Kidney tubule cell (primary cell): ENCODE data around the gene TBR1.
A peak's percentile ranks its signal among the peaks of the same experiment; 100 is the strongest.

Experiments used
- DNase-seq: peaks from one replicate; pipeline ENCODE4 v3.0.0-alpha.2; 2018; ENCODE audit warnings: low spot score

The TBR1 gene

GRCh38 chr2:161427664-161428587 lies 11.8 kb downstream of the TBR1 start:
- DNase-seq = no peak

- DNase-seq = no peak
Observed at GRCh38 chr2:161430386-161430785, 14.3 kb downstream of the TBR1 start.

- no peak for DNase-seq
Observed at GRCh38 chr2:161432107-161432506, 16.0 kb downstream of the TBR1 start.

- no peak for DNase-seq
Observed at GRCh38 chr2:161434118-161434517, 18.0 kb downstream of the TBR1 start.

GRCh38 chr2:161436411-161436810 lies 20.3 kb downstream of the TBR1 start:
- DNase-seq = peak; percentile 79

- no peak for DNase-seq
Observed at GRCh38 chr2:161438598-161438997, 22.5 kb downstream of the TBR1 start.

GRCh38 chr2:161445097-161445496 lies 29.0 kb downstream of the TBR1 start:
- DNase-seq = no peak

GRCh38 chr2:161448431-161448830 lies 32.3 kb downstream of the TBR1 start:
- no peak for DNase-seq

- no peak for DNase-seq
Observed at GRCh38 chr2:161471631-161472030, 55.5 kb downstream of the TBR1 start.

GRCh38 chr2:161474920-161475319 lies 58.8 kb downstream of the TBR1 start:
- DNase-seq = no peak
